A673 (cell line): ENCODE data around the gene SLC25A26.

Experiments
- CTCF ChIP-seq: fragments of 300-800, 200-600 bp; sonication (generic); conservative IDR thresholded peaks from 2 replicates; pipeline ENCODE4 v1.5.1; 2017; ENCODE audit warnings: low read depth, mild to moderate bottlenecking, antibody characterized with exemption, low read length, moderate library complexity, mixed read lengths
- EZH2 ChIP-seq: fragments of 200-600 bp; sonication (generic); IDR thresholded peaks from 2 replicates; pipeline ENCODE4 v1.6.1; 2017; ENCODE audit warnings: borderline replicate concordance, low read depth, mild to moderate bottlenecking, mixed read lengths, antibody characterized with exemption, low read length; ENCODE audit not compliant: poor library complexity, severe bottlenecking

- TF ChIP-seq CTCF, result no peak
- TF ChIP-seq EZH2, result no peak
These were observed 49.5 kb downstream of the SLC25A26 start for GRCh38 chr3:66270288-66270687.
